Fibroblast of skin of scalp (primary cell): ENCODE results near the gene CNTNAP1. TPM values are rescaled to one million over a fixed set of nuclear protein-coding genes. Genes with fewer than 3 reads are reported as not detected.
A peak's percentile ranks its signal among the peaks of the same experiment; 100 is the strongest.
"Not testable (repeated sequence)": the region's sequence is repeated elsewhere in the genome, so short reads cannot be mapped to it uniquely, and the experiment has no call there.

Source experiments
- DNase-seq: peaks from one replicate; pipeline ENCODE4 v3.0.0-alpha.2; 2013
- polyA plus RNA-seq, 2 experiments: library from polyadenylated mRNA; unstranded; fragments of 120-200 nt; gene quantifications; one replicate each; pipeline ENCODE4 v1.2.1, GENCODE V29; 2013; ENCODE audit not compliant: insufficient read length in 2 of 2

The CNTNAP1 gene
- 51.2 TPM for polyA plus RNA-seq (2013, experiment 1 of 2; ENCODE audit: insufficient read length)
- polyA plus RNA-seq (2013, experiment 2 of 2; ENCODE audit: insufficient read length), result 46.3 TPM

- DNase-seq, result peak; percentile 85
Measured at GRCh38 chr17:42681976-42682721, at the start of gene CNTNAP1. Gene CNTNAP1 (plus strand): TSS chr17:42682531. CDS start chr17:42682830, 299 bp downstream.

DNA sequence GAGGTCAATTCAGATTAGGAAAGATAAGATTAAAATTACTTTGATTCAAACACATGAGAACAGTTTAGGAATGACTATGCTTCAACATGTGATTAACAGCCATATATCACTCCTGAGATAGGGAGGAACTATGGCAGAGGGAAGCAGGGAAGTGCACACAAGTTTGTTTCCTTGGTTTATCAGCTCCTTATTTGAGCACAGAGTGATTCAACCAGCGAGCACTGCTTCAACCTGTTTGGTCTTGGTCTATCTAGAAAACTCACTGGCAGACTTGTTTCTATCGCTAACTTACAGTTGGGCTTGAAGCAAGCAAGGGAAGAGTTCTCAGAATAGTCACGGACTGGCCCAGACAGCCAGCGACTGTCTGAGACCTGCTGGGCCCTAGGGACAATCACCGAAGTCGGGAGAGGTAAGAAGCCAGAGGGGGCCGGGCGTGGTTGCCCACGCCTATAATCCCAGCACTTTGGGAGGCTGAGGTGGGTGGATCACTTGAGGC, 49.3 kb upstream of the CNTNAP1 start:
- DNase-seq, result no peak

DNA sequence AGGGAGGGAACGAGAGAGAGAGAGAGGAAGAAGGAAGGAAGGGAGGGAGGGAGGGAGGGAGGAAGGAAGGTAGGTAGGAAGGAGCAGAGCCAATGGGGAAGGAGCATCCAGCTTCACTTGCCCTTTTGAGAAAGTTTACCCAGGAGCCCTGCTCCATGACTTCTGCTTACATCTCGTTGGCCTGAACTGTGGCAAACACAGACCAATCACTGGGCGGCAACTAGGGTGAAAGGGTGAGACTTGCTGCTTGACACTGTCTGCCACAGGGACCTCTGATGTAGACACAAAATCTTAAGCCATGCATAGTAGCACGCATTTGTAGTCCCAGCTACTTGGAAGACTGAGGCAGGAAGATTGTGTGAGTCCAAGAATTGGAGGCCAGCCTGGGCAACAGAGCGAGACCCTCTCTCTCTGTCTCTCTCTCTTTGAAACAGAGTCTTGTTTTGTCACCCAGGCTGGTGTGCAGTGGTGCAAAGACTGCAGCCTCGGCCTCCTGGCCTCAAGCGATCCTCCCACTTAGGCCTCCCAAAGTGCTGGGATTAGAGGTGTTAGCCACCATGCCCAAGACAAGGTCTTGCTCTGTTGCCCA, 42.7 kb upstream of the CNTNAP1 start:
- no peak for DNase-seq

GRCh38 chr17:42640121-42640520, 42.2 kb upstream of the CNTNAP1 start:
- no peak for DNase-seq

GRCh38 chr17:42642336-42642735, 40.0 kb upstream of the CNTNAP1 start:
- DNase-seq, result no peak

- DNase-seq, result no peak
Measured at GRCh38 chr17:42647778-42648177, 34.6 kb upstream of the CNTNAP1 start.

- no peak for DNase-seq
Measured at GRCh38 chr17:42651392-42651791, 30.9 kb upstream of the CNTNAP1 start.

DNA sequence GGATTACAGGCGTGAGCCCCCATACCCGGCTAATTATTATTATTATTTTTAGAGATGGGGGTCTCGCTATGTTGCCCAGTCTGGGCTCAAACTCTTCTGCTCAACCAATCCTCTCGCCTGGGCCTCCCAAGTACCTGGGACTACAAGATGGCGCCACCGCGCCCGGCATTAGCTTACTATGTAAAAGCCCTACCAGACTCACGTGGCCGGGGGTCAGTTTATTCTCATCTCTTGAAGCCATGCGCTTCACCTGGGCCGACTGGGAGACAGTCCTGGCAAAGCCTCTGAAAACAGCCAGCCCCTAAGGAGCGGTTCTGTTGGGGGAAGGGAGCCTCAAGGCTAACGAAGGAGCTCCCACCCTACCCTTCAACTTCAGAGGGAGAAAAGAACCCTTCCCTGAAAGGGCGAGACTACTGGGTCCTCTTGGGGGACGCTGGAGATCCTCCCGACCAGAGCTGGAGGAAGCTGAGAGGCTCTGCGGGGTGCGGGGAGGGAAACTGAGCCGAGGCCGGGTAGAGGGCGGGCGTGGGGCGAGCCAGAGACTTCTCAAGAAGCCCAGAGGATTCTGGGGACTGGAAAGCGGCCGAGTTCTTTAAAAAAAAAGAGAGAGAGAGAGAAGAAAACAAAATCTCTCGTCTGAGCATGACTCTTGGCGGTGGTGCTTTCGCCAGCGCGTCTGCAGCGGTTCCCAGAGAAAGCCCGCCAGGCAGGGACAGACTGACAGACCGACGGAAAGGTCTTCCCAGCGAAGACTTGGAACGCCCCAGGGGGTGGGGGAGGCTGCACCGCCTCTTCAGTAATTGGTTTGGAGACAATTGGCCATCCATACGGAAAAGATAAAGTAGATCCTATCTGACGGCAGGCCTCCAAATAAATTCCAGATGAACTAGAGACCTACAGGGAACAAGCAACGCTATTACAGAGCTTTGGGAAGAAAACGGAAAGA, 28.9 kb upstream of the CNTNAP1 start:
- peak; percentile 75 for DNase-seq

GRCh38 chr17:42655528-42655927, 26.8 kb upstream of the CNTNAP1 start:
- peak; percentile 49 for DNase-seq

DNA sequence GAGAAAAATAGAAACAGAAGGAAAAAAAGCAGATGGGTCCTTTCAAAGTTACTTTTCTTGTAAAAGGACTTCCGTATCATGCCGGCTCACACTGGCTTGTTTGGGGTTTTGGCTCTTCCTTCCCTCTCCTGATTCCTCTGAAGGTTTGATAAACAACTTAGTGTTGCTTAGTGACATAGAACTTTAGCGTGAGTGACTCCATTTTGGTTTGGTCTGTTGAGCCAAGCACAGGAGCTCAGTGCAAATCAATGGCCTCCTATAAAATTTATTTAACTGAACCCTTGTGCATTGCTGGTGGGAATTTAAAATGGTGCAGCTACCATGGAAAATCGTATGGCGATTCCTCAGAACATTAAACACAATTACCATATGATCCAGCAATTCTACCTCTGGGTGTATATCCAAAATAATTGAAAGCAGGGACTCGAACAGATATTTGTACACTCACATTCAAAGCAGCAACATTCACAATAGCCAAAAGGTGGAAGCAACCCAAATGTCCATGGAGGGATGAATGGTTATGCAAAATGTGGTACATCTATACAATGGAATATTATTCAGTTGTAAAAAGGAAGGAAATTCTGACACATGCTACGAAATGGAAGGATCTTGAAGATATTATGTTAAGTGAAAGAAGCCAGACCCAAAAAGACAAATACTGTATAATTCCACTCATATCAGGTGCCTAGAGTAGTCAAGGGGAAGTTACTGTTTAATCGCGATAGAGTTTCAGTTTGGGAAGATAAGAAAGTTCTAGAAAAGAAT, 24.3 kb upstream of the CNTNAP1 start:
- DNase-seq, result no peak

GRCh38 chr17:42659079-42659931, 23.0 kb upstream of the CNTNAP1 start, which contains the start of gene TUBG2:
Gene TUBG2 (plus strand): TSS chr17:42659284. CDS start chr17:42659504, 220 bp downstream.
- peak; percentile 90 for DNase-seq

GRCh38 chr17:42659932-42660274, 22.4 kb upstream of the CNTNAP1 start:
- DNase-seq, result not testable (repeated sequence)

DNA sequence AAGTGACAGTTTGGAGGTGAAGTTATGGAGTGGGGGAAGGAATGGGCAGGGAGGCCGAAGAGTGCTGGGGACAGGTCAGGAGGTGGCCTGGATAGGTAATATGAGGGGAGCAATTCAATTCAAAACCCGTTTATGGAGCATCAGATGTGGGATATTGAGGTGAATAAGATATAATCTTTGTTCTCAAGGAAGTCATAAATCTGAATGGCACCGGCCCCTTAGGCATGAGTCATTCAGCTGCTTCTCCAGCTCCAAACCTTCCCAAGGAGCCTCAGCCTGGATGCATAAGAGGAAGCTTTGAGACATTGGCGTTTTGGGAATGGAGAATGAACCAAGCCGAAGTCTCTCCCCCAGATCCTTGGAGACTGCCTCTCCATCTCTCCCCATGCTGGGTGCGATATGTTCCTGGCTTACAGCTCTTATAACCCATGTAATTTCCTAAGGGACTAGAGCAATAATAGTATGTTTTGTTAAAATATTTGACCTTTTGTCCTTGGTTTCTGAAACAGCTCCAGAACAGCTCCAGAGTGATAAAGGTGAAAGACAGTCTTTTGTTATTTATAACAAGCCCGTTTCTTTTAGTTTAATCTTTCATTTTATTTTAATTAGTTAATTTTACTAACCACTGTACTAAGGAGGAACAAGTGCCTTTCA, 21.5 kb upstream of the CNTNAP1 start:
- DNase-seq, result peak; percentile 49

- no peak for DNase-seq
Measured at GRCh38 chr17:42665581-42666001, 16.7 kb upstream of the CNTNAP1 start.

DNA sequence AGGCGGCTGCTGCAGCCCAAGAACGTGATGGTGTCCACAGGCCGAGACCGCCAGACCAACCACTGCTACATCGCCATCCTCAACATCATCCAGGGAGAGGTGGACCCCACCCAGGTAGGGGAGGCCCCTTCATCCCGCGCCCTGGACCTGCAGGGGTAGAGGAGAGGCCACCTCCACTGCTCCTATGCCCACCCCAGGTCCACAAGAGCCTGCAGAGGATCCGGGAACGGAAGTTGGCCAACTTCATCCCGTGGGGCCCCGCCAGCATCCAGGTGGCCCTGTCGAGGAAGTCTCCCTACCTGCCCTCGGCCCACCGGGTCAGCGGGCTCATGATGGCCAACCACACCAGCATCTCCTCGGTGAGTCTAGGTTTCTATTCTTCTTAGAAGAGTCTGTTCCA, 16.2 kb upstream of the CNTNAP1 start:
- DNase-seq, result not testable (repeated sequence)

DNA sequence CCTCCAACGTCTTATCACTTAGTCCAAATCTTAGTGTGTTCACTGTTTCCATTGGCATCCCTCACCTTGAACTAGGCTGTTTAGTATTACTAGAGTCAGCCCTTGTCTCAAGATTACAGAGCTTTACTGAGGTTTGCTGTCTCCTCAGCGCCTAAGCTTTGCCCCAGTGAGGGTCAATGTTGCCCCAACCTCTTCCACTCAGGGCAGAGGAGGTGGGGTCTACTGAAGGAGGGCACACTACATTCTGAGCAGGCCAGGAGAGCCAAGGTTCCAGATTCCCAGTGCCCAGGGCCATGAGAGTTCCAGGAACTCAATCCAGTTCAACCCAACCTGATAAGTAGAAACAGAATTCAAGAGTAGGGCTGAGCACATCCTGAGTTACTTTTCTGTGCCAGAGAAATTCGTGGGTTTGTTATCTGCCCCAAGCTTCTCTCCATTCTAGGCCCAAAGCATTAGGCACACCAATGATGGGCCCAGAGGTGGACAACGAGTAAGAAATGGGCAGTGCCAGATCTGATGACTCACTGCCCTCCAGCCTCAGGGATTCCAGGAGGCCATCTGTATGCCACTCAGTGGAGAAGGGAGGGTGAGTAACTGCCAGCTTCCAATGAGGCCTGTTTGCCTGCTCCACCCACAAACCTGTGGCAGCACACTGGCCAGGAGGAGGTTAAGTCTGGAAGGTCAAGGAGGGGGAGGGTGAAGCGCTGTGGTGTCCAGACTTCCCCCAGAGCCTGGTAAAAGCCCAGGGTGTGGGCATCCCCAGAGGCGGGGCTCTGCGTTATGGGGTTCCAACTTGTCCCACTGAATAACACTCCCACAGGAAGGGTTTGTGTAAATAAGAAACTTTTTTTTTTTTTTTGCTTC, 15.0 kb upstream of the CNTNAP1 start:
- peak; percentile 64 for DNase-seq

- DNase-seq, result no peak
Measured at GRCh38 chr17:42669705-42669976, 12.7 kb upstream of the CNTNAP1 start.

GRCh38 chr17:42669977-42670788, 12.1 kb upstream of the CNTNAP1 start:
- DNase-seq, result no peak
